Measurements from ENCODE around the gene PIGU.
A peak's percentile ranks its signal among the peaks of the same experiment; 100 is the strongest.
"Not testable (repeated sequence)": the region's sequence is repeated elsewhere in the genome, so short reads cannot be mapped to it uniquely, and the experiment has no call there.

PIGU gene

GRCh38 chr20:34706912-34707784 lies 30.3 kb upstream of the PIGU start:
- FAIRE-seq (no peak), DNase-seq (ENCODE audit: insufficient read length, low spot score) (no peak)

- no peak for FAIRE-seq
- DNase-seq (ENCODE audit: insufficient read length, low spot score), result no peak
Observed at GRCh38 chr20:34706302-34706875, 29.5 kb upstream of the PIGU start.

- FAIRE-seq (no peak), DNase-seq (ENCODE audit: insufficient read length, low spot score) (no peak)
Observed at GRCh38 chr20:34705397-34706301, 28.8 kb upstream of the PIGU start.

- FAIRE-seq, result no peak
Observed at GRCh38 chr20:34705008-34705396, 28.1 kb upstream of the PIGU start.

GRCh38 chr20:34704177-34705007 lies 27.5 kb upstream of the PIGU start, which contains the start of gene TP53INP2:
TP53INP2 (plus strand) TSS chr20:34704344; CDS start chr20:34708740, 4,396 bp downstream.
- FAIRE-seq (peak; percentile 39), DNase-seq (ENCODE audit: insufficient read length, low spot score) (peak; percentile 74)

More at GRCh38 chr20:34705008-34705396, 28.1 kb upstream of the PIGU start:
- no peak for DNase-seq (ENCODE audit: insufficient read length, low spot score)

GRCh38 chr20:34703424-34704176 lies 26.7 kb upstream of the PIGU start:
- FAIRE-seq (no peak), DNase-seq (ENCODE audit: insufficient read length, low spot score) (no peak)

- FAIRE-seq, result no peak
- no peak for DNase-seq (ENCODE audit: insufficient read length, low spot score)
Observed at GRCh38 chr20:34703061-34703423, 26.1 kb upstream of the PIGU start.

GRCh38 chr20:34701405-34702085 lies 24.7 kb upstream of the PIGU start:
- DNase-seq (ENCODE audit: insufficient read length, low spot score) (no peak), FAIRE-seq (no peak)

GRCh38 chr20:34693414-34693813 lies 16.5 kb upstream of the PIGU start:
- FAIRE-seq, result no peak
- DNase-seq (ENCODE audit: insufficient read length, low spot score), result no peak

- FAIRE-seq (no peak), DNase-seq (ENCODE audit: insufficient read length, low spot score) (no peak)
Observed at GRCh38 chr20:34691838-34692237, 14.9 kb upstream of the PIGU start.

- FAIRE-seq (no peak), DNase-seq (ENCODE audit: insufficient read length, low spot score) (no peak)
Observed at GRCh38 chr20:34689486-34689885, 12.6 kb upstream of the PIGU start.

GRCh38 chr20:34683667-34684066 lies 6.8 kb upstream of the PIGU start:
- DNase-seq (ENCODE audit: insufficient read length, low spot score) (no peak), FAIRE-seq (no peak)

GRCh38 chr20:34680586-34681175 lies 3.8 kb upstream of the PIGU start:
- FAIRE-seq, result no peak
- DNase-seq (ENCODE audit: insufficient read length, low spot score), result no peak

- no peak for DNase-seq (ENCODE audit: insufficient read length, low spot score)
- FAIRE-seq, result peak; percentile 49
Observed at GRCh38 chr20:34675993-34676641, 775 bp downstream of the PIGU start.

GRCh38 chr20:34675561-34675960 lies 1.3 kb downstream of the PIGU start:
- FAIRE-seq (peak; percentile 4), DNase-seq (ENCODE audit: insufficient read length, low spot score) (no peak)

GRCh38 chr20:34673412-34673811 lies 3.5 kb downstream of the PIGU start:
- FAIRE-seq (no peak), DNase-seq (ENCODE audit: insufficient read length, low spot score) (no peak)

- DNase-seq (ENCODE audit: insufficient read length, low spot score), result no peak
- FAIRE-seq, result no peak
Observed at GRCh38 chr20:34669094-34669493, 7.8 kb downstream of the PIGU start.

- FAIRE-seq; DNase-seq (ENCODE audit: insufficient read length, low spot score): not testable (repeated sequence)
Observed at GRCh38 chr20:34664751-34665150, 12.1 kb downstream of the PIGU start.
